ACC112 (cell line): ENCODE measurements around the gene KRTCAP2.

Experiments used
- H2AFZ ChIP-seq: fragments of 200-600 bp; sonication (generic); one replicate; pipeline ENCODE4 v1.6.0; 2017; ENCODE audit warnings: antibody characterized with exemption, low read length; ENCODE audit not compliant: unreplicated experiment
- H3K27ac ChIP-seq: fragments of 200-600 bp; sonication (generic); 2 replicates; pipeline ENCODE4 v1.5.1; 2014; ENCODE audit warnings: low read depth, mild to moderate bottlenecking, antibody characterized with exemption, low read length, moderate library complexity
- H3K27me3 ChIP-seq: fragments of 200-600 bp; sonication (generic); 2 replicates; pipeline ENCODE4 v1.6.1; 2014; ENCODE audit warnings: mild to moderate bottlenecking, antibody characterized with exemption, low read length, moderate library complexity, mixed read lengths; ENCODE audit not compliant: insufficient read depth
- H3K36me3 ChIP-seq: fragments of 200-600 bp; sonication (generic); 2 replicates; pipeline ENCODE4 v1.6.1; 2016; ENCODE audit warnings: mild to moderate bottlenecking, antibody characterized with exemption, low read length, moderate library complexity, mixed read lengths; ENCODE audit not compliant: insufficient read depth
- H3K4me1 ChIP-seq: fragments of 200-600 bp; sonication (generic); one replicate; pipeline ENCODE4 v1.6.1; 2016; ENCODE audit warnings: low read length, mixed read lengths; ENCODE audit not compliant: insufficient read depth, unreplicated experiment, control insufficient read depth
- H3K4me3 ChIP-seq: fragments of 200-600 bp; sonication (generic); 2 replicates; pipeline ENCODE4 v1.5.1; 2014; ENCODE audit warnings: mild to moderate bottlenecking, low read depth, low read length
- H3K79me2 ChIP-seq: fragments of 200-600 bp; sonication (generic); one replicate; pipeline ENCODE4 v1.6.0; 2016; ENCODE audit warnings: low read length; ENCODE audit not compliant: control insufficient read depth, unreplicated experiment, insufficient read depth

The KRTCAP2 gene

DNA sequence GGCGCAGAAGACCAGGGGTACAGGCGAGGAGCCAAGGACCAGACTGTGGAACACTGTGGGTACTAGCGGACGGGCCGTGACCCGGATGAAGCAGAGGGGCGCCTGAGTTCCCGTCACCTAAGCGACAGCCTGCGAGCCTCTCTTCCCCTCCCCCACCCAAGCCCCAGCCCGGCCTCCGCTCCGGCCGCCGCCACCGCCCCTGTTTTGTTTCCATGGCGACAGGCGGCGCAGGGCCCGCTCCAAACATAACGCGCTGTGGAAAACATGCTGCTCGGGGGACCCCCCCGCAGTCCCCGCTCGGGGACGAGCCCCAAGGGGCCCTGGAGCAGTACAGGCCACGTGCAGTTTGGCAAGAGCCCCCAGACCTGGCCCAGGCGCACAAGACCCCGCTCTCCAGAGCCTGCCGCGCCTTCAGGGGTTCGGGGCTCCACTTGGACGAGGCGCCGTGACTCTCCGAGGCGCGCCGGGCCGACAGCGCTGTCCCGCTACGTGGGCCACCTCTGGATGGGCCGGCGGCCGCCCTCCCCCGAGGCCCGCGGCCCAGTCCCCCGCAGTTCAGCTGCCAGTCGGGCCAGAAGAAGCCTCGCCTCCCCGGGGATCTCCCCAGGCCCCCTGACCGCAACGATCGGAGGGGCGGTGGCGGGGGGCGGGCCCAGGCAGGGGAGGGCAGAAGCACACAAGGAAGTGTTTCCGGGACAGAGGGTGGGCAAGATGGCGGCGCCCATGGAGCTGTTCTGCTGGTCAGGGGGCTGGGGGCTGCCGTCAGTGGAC, 35.6 kb upstream of the KRTCAP2 start, which contains the start of gene MTX1:
TSS of gene MTX1 (plus strand) at position 155 of the 771 bp plus-strand sequence. CDS start at position 265, 110 bp downstream.
- peak within 1 kb of the TSS; percentile 67 for H2AFZ ChIP-seq
- peaks cover 22% of the 10 kb centered on the region for H3K4me1 ChIP-seq
- peak within 1 kb of the TSS; percentile 91 for H3K4me3 ChIP-seq
- no peaks in the 10 kb centered on the region for H3K36me3 ChIP-seq
- peaks cover 10% of the 10 kb centered on the region for H3K79me2 ChIP-seq
- H3K27ac ChIP-seq = peak within 1 kb of the TSS; percentile 98
- no peaks in the 10 kb centered on the region for H3K27me3 ChIP-seq

DNA sequence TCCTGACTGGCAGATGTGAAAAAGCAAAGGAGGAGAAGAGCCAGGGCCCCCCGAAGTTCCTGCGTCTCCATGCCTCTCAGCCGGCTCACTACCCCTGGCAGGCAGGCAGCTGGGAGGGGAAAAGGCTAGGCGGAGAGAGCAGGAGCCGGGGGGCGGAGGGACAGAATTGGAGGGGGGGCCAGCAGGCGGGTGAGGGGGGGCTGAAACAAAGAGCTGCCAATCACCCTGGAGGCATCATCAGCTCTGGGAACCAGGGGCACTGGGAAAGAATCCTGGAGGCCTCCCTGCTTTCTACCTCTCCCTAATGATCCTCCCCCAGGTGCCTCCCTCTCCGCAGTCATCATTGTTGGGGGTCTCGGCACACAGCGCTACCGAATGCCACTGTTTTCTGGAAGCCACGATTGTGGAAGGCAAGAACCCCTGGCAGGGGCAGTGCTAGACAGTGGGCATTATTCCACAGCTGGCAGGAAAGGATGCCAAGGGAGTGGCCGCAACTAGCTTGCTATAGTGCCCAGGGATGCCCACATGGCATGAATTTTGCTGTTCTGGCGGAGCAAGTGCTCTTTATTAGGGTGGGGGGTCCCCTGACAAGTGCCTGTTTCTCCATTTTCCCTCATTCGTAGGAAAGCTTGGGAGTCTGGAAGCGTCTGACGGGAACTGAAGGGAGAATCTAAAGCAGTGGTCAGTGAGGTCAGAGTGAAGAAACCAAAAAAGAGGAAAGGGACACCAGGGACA, 34.9 kb upstream of the KRTCAP2 start, which contains the start of gene THBS3:
TSS of gene THBS3 (minus strand) at position 92 of the 735 bp plus-strand sequence. CDS start at position 71, 21 bp downstream.
- peak within 1 kb of the TSS; percentile 91 for H3K4me3 ChIP-seq
- peak within 1 kb of the TSS; percentile 98 for H3K27ac ChIP-seq
- no peaks in the 10 kb centered on the region for H3K27me3 ChIP-seq
- H3K36me3 ChIP-seq = no peaks in the 10 kb centered on the region
- peak within 1 kb of the TSS; percentile 67 for H2AFZ ChIP-seq
- peaks cover 22% of the 10 kb centered on the region for H3K4me1 ChIP-seq
- peaks cover 10% of the 10 kb centered on the region for H3K79me2 ChIP-seq

DNA sequence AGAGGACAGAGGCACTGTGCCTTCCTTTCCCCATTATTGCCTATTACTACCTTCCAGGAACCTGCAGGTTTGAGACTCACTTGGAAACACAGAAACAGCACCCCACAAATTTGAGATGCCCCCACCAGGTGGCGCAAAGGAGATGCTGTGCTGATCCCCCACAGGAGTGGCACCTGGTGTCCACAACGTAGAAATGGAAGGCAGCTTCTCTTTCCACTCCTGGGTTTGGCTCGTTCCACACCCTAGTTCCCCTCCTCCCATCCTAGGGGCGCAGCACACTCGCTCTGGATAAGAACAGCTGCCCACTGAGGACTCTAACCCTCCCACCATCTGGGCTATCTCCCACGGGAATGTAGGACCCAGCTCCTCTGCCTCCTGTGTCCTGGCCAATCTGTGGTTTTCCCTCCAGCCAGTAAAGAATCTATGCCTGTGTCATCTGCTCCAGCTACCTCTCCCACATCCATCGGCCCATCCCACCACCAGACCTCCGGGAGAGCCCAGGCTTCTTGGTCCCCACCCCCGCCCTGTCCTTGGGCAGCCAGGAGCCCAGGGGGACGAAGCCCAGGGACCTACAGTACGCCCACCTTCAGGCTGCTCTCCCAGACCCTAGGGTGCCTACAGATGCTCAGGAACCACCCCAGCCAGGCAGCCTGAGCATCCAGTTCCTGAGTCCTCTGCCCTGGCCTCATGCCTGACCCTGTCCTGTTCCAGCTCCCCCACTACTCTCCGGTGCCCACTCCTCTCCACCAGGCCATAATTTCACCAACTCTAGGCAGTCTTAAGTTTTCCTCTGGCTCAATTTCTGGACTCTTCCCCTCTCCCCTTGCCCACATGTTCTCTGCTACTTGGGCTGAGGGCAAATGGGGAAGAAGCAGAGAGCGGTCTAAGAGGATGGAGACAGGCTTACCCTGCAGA, 34.0 kb upstream of the KRTCAP2 start:
- Histone ChIP-seq H3K4me3 (peak overlapping the region; percentile 91), H3K27ac (peak overlapping the region; percentile 98), H2AFZ (peak overlapping the region; percentile 67), H3K4me1 (peaks cover 22% of the 10 kb centered on the region), H3K36me3 (no peaks in the 10 kb centered on the region), H3K27me3 (no peaks in the 10 kb centered on the region), H3K79me2 (peaks cover 10% of the 10 kb centered on the region)

DNA sequence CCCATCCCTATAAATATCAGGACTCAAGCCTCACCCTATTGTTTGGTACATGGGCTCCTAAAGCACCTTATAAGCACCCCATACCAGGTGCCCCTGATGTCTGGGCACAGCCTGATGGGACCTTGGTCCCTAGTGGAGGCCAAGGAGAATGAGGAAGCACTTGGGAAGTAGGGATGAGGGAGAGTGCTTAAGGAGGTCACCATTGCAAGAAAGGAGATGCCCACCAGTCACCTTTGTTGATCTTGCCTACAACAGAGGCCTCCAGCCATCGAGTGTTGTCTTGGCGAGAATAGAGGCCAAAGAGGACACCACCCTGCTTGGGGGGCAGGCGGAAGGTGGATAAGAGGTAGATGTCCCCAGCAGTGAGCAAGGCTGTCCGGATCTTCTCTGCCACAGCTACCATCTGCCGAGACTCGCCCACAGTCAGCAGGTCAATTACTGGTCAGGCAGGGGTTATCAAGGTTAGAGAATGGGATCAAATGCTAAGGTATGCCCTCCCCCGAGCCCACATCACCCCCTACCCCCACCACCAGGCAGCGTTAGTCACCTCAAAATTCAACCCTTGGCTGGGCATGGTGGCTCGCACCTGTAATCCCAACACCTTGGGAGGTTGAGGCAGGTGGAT, 33.0 kb upstream of the KRTCAP2 start:
- Histone ChIP-seq H2AFZ (no peak overlapping the region), H3K79me2 (peaks cover 10% of the 10 kb centered on the region), H3K27ac (no peak overlapping the region), H3K4me1 (peaks cover 22% of the 10 kb centered on the region), H3K36me3 (0 out of 2 replicates have a peak, but pooled peaks cover 3% of the 10 kb centered on the region), H3K27me3 (no peaks in the 10 kb centered on the region), H3K4me3 (no peak overlapping the region)

- H3K4me3 ChIP-seq = no peak overlapping the region
- H3K79me2 ChIP-seq = peaks cover 9% of the 10 kb centered on the region
- peaks cover 15% of the 10 kb centered on the region for H3K4me1 ChIP-seq
- peaks cover 7% of the 10 kb centered on the region; the same call in 1 of the 2 replicates for H3K36me3 ChIP-seq
- no peaks in the 10 kb centered on the region for H3K27me3 ChIP-seq
- no peak overlapping the region for H2AFZ ChIP-seq
- H3K27ac ChIP-seq = no peak overlapping the region
Measured at GRCh38 chr1:155205035-155205434, 31.9 kb upstream of the KRTCAP2 start.

DNA sequence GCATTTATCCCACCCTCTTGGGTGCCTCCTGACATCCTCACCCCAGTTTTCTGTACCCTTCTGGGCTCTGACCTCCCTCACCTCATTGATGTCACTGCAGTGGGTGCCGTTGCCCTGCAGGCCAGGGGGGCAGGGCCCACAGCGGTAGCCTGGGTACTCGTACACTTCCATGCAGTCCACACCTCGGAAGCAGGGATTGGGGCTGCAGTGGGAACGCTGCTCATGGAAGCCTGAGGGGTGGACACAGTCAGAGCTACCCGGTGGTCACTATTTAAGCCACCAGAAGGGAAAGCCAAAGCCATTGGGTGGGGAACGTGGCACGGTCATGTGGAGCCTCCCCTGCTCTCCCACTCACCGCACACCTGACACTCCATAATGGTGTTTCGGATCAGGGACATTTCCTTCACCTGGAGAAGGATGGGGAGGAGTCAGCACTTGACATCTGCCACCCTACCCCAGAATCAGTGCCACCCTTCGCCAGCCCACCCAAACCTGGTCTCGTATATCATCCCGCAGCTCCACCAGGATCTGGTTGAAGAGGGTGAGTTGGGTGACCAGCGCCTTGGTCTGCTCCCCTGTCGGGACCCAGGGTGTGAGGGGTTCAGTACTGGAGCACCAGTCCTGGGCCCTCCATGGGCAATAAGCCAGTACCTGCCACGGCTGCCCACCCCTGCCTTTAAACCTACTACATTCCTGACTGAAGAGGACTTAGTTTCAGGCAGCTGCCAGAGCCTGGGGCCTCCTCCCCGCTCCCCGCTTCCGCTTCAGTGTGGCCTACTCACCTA, 29.8 kb upstream of the KRTCAP2 start:
- no peak overlapping the region for H2AFZ ChIP-seq
- H3K36me3 ChIP-seq = peaks cover 7% of the 10 kb centered on the region; the same call in 1 of the 2 replicates
- H3K27ac ChIP-seq = no peak overlapping the region
- peaks cover 5% of the 10 kb centered on the region for H3K79me2 ChIP-seq
- H3K27me3 ChIP-seq = no peaks in the 10 kb centered on the region
- peaks cover 8% of the 10 kb centered on the region for H3K4me1 ChIP-seq
- no peak overlapping the region for H3K4me3 ChIP-seq

- peaks cover 7% of the 10 kb centered on the region; the same call in 1 of the 2 replicates for H3K36me3 ChIP-seq
- H2AFZ ChIP-seq = no peak overlapping the region
- peaks cover under 1% of the 10 kb centered on the region for H3K4me1 ChIP-seq
- no peak overlapping the region for H3K4me3 ChIP-seq
- no peak overlapping the region for H3K27ac ChIP-seq
- H3K79me2 ChIP-seq = no peaks in the 10 kb centered on the region
- H3K27me3 ChIP-seq = no peaks in the 10 kb centered on the region
Measured at GRCh38 chr1:155202198-155202597, 29.1 kb upstream of the KRTCAP2 start.

DNA sequence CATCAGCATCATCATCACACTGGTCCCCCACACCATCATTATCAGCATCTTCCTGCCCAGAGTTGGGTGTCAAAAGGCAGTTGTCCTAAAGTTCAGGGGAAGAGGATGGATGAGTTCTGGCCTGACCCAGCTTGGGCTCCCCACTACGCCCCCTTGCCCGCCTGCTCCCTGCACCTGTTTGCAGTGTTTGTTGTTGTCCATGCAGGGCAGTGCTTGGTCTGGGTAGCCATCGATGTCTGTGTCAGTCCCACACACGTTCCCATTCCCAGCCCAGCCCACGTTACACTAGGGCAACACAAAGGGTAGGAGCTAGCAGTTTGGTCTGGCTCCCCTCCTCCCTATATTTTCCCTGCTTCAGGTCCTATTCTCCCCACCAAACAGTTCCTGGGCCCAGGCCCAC, 27.8 kb upstream of the KRTCAP2 start:
- H3K4me1 ChIP-seq = peaks cover 11% of the 10 kb centered on the region
- no peak overlapping the region for H2AFZ ChIP-seq
- peaks cover 16% of the 10 kb centered on the region; the same call in 1 of the 2 replicates for H3K36me3 ChIP-seq
- H3K27me3 ChIP-seq = no peaks in the 10 kb centered on the region
- H3K4me3 ChIP-seq = no peak overlapping the region
- H3K79me2 ChIP-seq = peaks cover 11% of the 10 kb centered on the region
- no peak overlapping the region for H3K27ac ChIP-seq

DNA sequence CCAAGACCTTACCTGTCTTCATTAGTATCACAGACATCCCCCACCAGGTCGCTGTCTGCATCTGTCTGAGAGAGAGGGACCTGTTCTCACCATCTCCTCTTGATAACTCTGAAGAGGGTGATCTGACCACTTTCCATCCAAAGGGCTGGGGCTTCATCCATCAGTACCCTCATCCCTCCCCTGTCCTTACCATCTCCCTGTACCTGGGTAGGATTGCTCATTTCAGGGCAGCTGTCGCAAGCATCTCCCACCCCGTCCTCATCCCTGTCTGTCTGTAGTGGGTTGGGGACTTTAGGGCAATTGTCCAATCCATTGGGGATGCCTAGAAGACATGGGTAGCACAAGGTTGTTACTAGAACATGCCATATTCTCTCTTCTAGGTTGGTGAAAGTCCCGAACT, 26.7 kb upstream of the KRTCAP2 start:
- H3K36me3 ChIP-seq = peaks cover 16% of the 10 kb centered on the region; the same call in 1 of the 2 replicates

More for the DNA sequence above, 26.7 kb upstream of the KRTCAP2 start:
- no peaks in the 10 kb centered on the region for H3K27me3 ChIP-seq
- peaks cover 19% of the 10 kb centered on the region for H3K79me2 ChIP-seq
- no peak overlapping the region for H3K27ac ChIP-seq
- H3K4me3 ChIP-seq = no peak overlapping the region
- H2AFZ ChIP-seq = no peak overlapping the region
- H3K4me1 ChIP-seq = peaks cover 17% of the 10 kb centered on the region
